ENCODE measurements around the gene TINAGL1.

DNA sequence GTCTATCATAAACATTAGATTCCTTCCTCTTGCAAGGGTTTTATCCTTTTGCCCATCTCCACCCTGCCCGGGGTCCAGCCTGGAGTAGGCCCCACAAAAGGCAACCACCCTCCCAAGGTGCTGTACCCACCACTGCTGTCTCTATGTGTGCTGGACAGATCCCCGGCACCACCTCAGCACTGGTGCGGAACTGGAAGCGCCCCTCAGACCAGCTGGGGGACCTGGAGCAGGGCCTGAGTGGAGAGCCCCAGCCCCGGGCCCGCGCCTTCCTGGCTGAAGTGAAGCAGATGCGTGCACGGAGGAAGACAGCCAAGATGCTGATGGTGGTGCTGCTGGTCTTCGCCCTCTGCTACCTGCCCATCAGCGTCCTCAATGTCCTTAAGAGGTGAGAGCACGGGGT lies 47.0 kb downstream of the TINAGL1 start:
- TF ChIP-seq, protein P1, sequence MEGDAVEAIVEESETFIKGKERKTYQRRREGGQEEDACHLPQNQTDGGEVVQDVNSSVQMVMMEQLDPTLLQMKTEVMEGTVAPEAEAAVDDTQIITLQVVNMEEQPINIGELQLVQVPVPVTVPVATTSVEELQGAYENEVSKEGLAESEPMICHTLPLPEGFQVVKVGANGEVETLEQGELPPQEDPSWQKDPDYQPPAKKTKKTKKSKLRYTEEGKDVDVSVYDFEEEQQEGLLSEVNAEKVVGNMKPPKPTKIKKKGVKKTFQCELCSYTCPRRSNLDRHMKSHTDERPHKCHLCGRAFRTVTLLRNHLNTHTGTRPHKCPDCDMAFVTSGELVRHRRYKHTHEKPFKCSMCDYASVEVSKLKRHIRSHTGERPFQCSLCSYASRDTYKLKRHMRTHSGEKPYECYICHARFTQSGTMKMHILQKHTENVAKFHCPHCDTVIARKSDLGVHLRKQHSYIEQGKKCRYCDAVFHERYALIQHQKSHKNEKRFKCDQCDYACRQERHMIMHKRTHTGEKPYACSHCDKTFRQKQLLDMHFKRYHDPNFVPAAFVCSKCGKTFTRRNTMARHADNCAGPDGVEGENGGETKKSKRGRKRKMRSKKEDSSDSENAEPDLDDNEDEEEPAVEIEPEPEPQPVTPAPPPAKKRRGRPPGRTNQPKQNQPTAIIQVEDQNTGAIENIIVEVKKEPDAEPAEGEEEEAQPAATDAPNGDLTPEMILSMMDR (IDR thresholded peaks at IDR 0.05; ENCODE audit: insufficient read depth, low read length, poor library complexity, severe bottlenecking), result no peak
- no peak for TF ChIP-seq EZH2phosphoT487 (conservative IDR thresholded peaks at IDR 0.05; ENCODE audit: low read length)
